GM13976 (cell line): ENCODE results near the gene ALDH1B1.

ENCODE experiments used
- DNase-seq: peaks from one replicate; pipeline ENCODE4 v3.0.0; 2012; ENCODE audit warnings: low spot score
- CTCF ChIP-seq: IDR thresholded peaks from 2 replicates; pipeline ENCODE4 v1.5.1; 2012; ENCODE audit warnings: borderline replicate concordance, mild to moderate bottlenecking; ENCODE audit not compliant: insufficient read depth; ENCODE audit errors: extremely low read depth, missing control alignments, control extremely low read depth
- in situ Hi-C: fragments of 300-500 bp; cut with MboI; formaldehyde crosslinking; loops from one replicate; pipeline ENCODE4 v1.12.0; 2022; ENCODE audit warnings: low sequenced_read_pairs, mixed read lengths, inconsistent platforms; ENCODE audit not compliant: unreplicated experiment

Gene ALDH1B1

GRCh38 chr9:38428062-38428461 is 35.6 kb downstream of the ALDH1B1 start:
- no peak for DNase-seq
- in situ Hi-C loops: no loop called here
- no peak for TF ChIP-seq CTCF

GRCh38 chr9:38431116-38431515 is 38.6 kb downstream of the ALDH1B1 start:
- TF ChIP-seq CTCF: no peak
- in situ Hi-C loops: no loop called here
- no peak for DNase-seq

GRCh38 chr9:38432922-38433510 is 40.5 kb downstream of the ALDH1B1 start:
- DNase-seq: no peak
- peak; percentile 43 for TF ChIP-seq CTCF
- in situ Hi-C loops: no loop called here

GRCh38 chr9:38434365-38434764 is 41.9 kb downstream of the ALDH1B1 start:
- no peak for TF ChIP-seq CTCF
- in situ Hi-C loops: no loop called here
- no peak for DNase-seq

- no peak for TF ChIP-seq CTCF
- DNase-seq: no peak
- in situ Hi-C loops: no loop called here
Measured at GRCh38 chr9:38434853-38435252, 42.4 kb downstream of the ALDH1B1 start.

GRCh38 chr9:38435521-38435920 is 43.0 kb downstream of the ALDH1B1 start:
- no peak for TF ChIP-seq CTCF
- in situ Hi-C loops: no loop called here
- DNase-seq: no peak
